NK-92 treated with Interleukin-12 subunit alpha and Interleukin-12 subunit beta, amount 100 ng/mL, for 24 hours (cell line): ENCODE data around the gene PTCD2.
"Not testable (repeated sequence)": the region's sequence is repeated elsewhere in the genome, so short reads cannot be mapped to it uniquely, and the experiment has no call there.

Experiments used
- DNase-seq: peaks from one replicate; lab custom pipeline; 2025; lab: John Stamatoyannopoulos, UW

Gene PTCD2

GRCh38 chr5:72298136-72298535 lies 22.0 kb upstream of the PTCD2 start:
- DNase-seq: not testable (repeated sequence)

GRCh38 chr5:72298711-72299110 lies 21.5 kb upstream of the PTCD2 start:
- DNase-seq: no peak

- DNase-seq: no peak
Measured at GRCh38 chr5:72300590-72301339, 19.4 kb upstream of the PTCD2 start.

- DNase-seq: no peak
Measured at GRCh38 chr5:72301557-72301956, 18.6 kb upstream of the PTCD2 start.

GRCh38 chr5:72302171-72302570 lies 18.0 kb upstream of the PTCD2 start:
- no peak for DNase-seq

- DNase-seq: no peak
Measured at GRCh38 chr5:72305194-72306142, 14.7 kb upstream of the PTCD2 start.

GRCh38 chr5:72307573-72307967 lies 12.6 kb upstream of the PTCD2 start:
- DNase-seq: no peak

GRCh38 chr5:72307968-72308852 lies 12.0 kb upstream of the PTCD2 start:
- DNase-seq: peak; percentile 98

GRCh38 chr5:72308853-72309191 lies 11.4 kb upstream of the PTCD2 start:
- DNase-seq: no peak

GRCh38 chr5:72313141-72313540 lies 7.0 kb upstream of the PTCD2 start:
- no peak for DNase-seq

GRCh38 chr5:72314571-72315172 lies 5.5 kb upstream of the PTCD2 start:
- no peak for DNase-seq

- not testable (repeated sequence) for DNase-seq
Measured at GRCh38 chr5:72319435-72319975, 668 bp upstream of the PTCD2 start.

- DNase-seq: no peak
Measured at GRCh38 chr5:72324189-72324825, 4.1 kb downstream of the PTCD2 start.

- no peak for DNase-seq
Measured at GRCh38 chr5:72325566-72326305, 5.6 kb downstream of the PTCD2 start.

- no peak for DNase-seq
Measured at GRCh38 chr5:72326306-72326649, 6.1 kb downstream of the PTCD2 start.

GRCh38 chr5:72328172-72328571 lies 8.0 kb downstream of the PTCD2 start:
- no peak for DNase-seq

GRCh38 chr5:72330712-72331111 lies 10.5 kb downstream of the PTCD2 start:
- no peak for DNase-seq

- DNase-seq: no peak
Measured at GRCh38 chr5:72337159-72337558, 17.0 kb downstream of the PTCD2 start.

GRCh38 chr5:72338689-72339209 lies 18.6 kb downstream of the PTCD2 start:
- no peak for DNase-seq

- no peak for DNase-seq
Measured at GRCh38 chr5:72346398-72346797, 26.2 kb downstream of the PTCD2 start.
